Ascending aorta (tissue), 2 donors: ENCODE measurements around the gene RHBDF1. TPM values are rescaled to one million over a fixed set of nuclear protein-coding genes. Genes with fewer than 3 reads are reported as not detected.

Source experiments
- DNase-seq, 2 donors: peaks; one replicate each; pipeline ENCODE4 v3.0.0-alpha.2; 2019; ENCODE audit warnings: low spot score in 2 of 2
- H3K27ac ChIP-seq, 2 donors: fragments of 200-600 bp; sonication (generic); one replicate each; pipeline ENCODE4 v1.5.1; 2016 to 2017; ENCODE audit warnings: mild to moderate bottlenecking in 1 of 2
- H3K27me3 ChIP-seq: fragments of 200-600 bp; sonication (generic); one replicate; pipeline ENCODE4 v1.5.1; 2017
- H3K36me3 ChIP-seq, 2 donors: fragments of 200-600 bp; sonication (generic); one replicate each; pipeline ENCODE4 v1.5.1; 2016
- H3K4me1 ChIP-seq, 2 donors: fragments of 200-600 bp; sonication (generic); one replicate each; pipeline ENCODE4 v1.5.1; 2016 to 2017; ENCODE audit warnings: mild to moderate bottlenecking in 1 of 2
- H3K4me3 ChIP-seq, 2 donors: fragments of 200-600 bp; sonication (generic); one replicate each; pipeline ENCODE4 v1.5.1; 2016 to 2017; ENCODE audit warnings: mild to moderate bottlenecking in 1 of 2
- H3K9me3 ChIP-seq, 2 donors: fragments of 200-600 bp; sonication (generic); one replicate each; pipeline ENCODE4 v1.5.1; 2016
- intact Hi-C: fragments of 100-400 bp; cut with DNase I; formaldehyde crosslinking; loops from one replicate; pipeline ENCODE4 v1.15.1; 2023
- total RNA-seq: library from RNA; depleted of rRNA; stranded (reverse); fragments of >200 nt; gene quantifications from one replicate; pipeline ENCODE4 v1.1.0, GENCODE V29; 2016
- TF ChIP-seq, protein P1 (sequence below), 3 experiments: fragments of 200-600 bp in 2 of 3; fragments of 450-650 bp in 1 of 3; sonication (generic) in 2 of 3; IDR thresholded peaks; one replicate each; pipeline ENCODE4 v1.5.1; 2016 to 2019; ENCODE audit warnings: antibody characterized with exemption in 3 of 3, mild to moderate bottlenecking in 1 of 3, moderate library complexity in 1 of 3

Gene RHBDF1, protein sequence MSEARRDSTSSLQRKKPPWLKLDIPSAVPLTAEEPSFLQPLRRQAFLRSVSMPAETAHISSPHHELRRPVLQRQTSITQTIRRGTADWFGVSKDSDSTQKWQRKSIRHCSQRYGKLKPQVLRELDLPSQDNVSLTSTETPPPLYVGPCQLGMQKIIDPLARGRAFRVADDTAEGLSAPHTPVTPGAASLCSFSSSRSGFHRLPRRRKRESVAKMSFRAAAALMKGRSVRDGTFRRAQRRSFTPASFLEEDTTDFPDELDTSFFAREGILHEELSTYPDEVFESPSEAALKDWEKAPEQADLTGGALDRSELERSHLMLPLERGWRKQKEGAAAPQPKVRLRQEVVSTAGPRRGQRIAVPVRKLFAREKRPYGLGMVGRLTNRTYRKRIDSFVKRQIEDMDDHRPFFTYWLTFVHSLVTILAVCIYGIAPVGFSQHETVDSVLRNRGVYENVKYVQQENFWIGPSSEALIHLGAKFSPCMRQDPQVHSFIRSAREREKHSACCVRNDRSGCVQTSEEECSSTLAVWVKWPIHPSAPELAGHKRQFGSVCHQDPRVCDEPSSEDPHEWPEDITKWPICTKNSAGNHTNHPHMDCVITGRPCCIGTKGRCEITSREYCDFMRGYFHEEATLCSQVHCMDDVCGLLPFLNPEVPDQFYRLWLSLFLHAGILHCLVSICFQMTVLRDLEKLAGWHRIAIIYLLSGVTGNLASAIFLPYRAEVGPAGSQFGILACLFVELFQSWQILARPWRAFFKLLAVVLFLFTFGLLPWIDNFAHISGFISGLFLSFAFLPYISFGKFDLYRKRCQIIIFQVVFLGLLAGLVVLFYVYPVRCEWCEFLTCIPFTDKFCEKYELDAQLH
- total RNA-seq = 146 TPM

GRCh38 chr16:72561-73548 is at the start of gene RHBDF1:
Gene RHBDF1 (minus strand): TSS chr16:72631. CDS start chr16:65015, 7,616 bp downstream.
- Histone ChIP-seq H3K4me3 (peak within 1 kb of the TSS; percentile 71 to 89), H3K27me3 (no peaks in the 10 kb centered on the region), H3K4me1 (peaks cover 24 to 69% of the 10 kb centered on the region in 2 donors), H3K9me3 (no peaks in the 10 kb centered on the region), H3K36me3 (no peaks in the 10 kb centered on the region), H3K27ac (peak within 1 kb of the TSS; percentile 97 to 100)
- DNase-seq = peak in 1 of 2 donors; percentile 77
- intact Hi-C loops = loop anchor here (1.0 kb wide), 1 partner anchor 11 kb away; no protein-coding TSS in a partner anchor
- TF ChIP-seq, protein P1, sequence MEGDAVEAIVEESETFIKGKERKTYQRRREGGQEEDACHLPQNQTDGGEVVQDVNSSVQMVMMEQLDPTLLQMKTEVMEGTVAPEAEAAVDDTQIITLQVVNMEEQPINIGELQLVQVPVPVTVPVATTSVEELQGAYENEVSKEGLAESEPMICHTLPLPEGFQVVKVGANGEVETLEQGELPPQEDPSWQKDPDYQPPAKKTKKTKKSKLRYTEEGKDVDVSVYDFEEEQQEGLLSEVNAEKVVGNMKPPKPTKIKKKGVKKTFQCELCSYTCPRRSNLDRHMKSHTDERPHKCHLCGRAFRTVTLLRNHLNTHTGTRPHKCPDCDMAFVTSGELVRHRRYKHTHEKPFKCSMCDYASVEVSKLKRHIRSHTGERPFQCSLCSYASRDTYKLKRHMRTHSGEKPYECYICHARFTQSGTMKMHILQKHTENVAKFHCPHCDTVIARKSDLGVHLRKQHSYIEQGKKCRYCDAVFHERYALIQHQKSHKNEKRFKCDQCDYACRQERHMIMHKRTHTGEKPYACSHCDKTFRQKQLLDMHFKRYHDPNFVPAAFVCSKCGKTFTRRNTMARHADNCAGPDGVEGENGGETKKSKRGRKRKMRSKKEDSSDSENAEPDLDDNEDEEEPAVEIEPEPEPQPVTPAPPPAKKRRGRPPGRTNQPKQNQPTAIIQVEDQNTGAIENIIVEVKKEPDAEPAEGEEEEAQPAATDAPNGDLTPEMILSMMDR (IDR thresholded peaks at IDR 0.05) = no peak

DNA sequence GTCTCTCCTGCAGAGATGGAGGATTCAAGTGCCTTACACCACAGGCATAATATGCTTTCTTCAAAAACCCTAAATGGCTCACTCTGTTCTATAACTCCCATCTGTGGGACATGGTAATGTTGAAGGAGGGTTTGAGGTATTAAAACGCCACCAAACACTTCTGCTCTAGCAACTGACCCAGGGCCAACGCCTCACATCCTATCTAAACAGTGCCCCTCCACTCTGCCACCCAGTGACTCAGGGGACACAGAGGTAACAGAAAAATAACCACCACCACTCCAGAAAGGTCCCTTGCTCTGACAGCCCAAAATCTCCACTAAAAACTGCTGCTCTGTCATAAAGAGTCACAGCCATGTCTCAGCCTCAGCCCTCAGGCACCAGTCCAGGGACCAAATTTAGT is 48.3 kb upstream of the RHBDF1 start:
- intact Hi-C loops = no loop called here
- DNase-seq = no peak
- no peak overlapping the region for H3K27ac ChIP-seq

GRCh38 chr16:119835-120491 is 47.5 kb upstream of the RHBDF1 start:
- DNase-seq = no peak
- H3K27me3 ChIP-seq = no peaks in the 10 kb centered on the region
- intact Hi-C loops = no loop called here
- H3K9me3 ChIP-seq = no peaks in the 10 kb centered on the region
- TF ChIP-seq, protein P1 (IDR thresholded peaks at IDR 0.05) = no peak
- no peak overlapping the region for H3K27ac ChIP-seq
- H3K4me1 ChIP-seq = no peaks in the 10 kb centered on the region
- H3K36me3 ChIP-seq = peaks cover 4 to 18% of the 10 kb centered on the region in 2 donors
- H3K4me3 ChIP-seq = no peak overlapping the region

More for the DNA sequence above, 48.3 kb upstream of the RHBDF1 start:
- Histone ChIP-seq H3K27me3 (no peaks in the 10 kb centered on the region), H3K9me3 (no peaks in the 10 kb centered on the region), H3K4me1 (no peaks in the 10 kb centered on the region), H3K36me3 (peaks cover 4 to 18% of the 10 kb centered on the region in 2 donors), H3K4me3 (no peak overlapping the region)
- TF ChIP-seq, protein P1 (IDR thresholded peaks at IDR 0.05) = no peak

DNA sequence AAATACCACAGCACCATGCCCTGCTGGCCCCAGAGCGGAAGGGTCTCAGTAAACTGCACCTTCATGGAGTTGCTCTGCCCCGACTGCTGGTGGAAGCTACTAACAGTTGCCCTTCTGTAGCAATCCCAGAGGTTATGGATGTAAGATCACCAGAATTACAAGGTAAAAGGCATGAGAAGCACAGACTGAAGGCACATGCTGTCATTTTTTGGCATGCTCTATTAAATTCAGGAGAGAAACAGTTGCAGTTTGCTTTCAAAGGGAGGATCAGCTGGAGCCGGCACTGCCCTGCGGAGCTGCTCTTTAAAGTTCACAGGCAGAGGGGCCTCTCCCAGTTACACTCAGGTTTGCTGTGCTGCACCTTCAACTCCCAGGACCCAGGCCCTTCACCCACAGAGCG is 46.9 kb upstream of the RHBDF1 start:
- TF ChIP-seq, protein P1 (IDR thresholded peaks at IDR 0.05) = no peak
- Histone ChIP-seq H3K4me1 (no peaks in the 10 kb centered on the region), H3K27me3 (no peaks in the 10 kb centered on the region), H3K9me3 (no peaks in the 10 kb centered on the region), H3K36me3 (peaks cover 4 to 17% of the 10 kb centered on the region in 2 donors), H3K27ac (no peak overlapping the region), H3K4me3 (no peak overlapping the region)
- DNase-seq = no peak
- intact Hi-C loops = no loop called here
